IPS-NIHi7 (cell line): ENCODE results near the gene EP400.

ENCODE experiments used
- DNase-seq: peaks from one replicate; pipeline ENCODE4 v3.0.0; 2012; ENCODE audit warnings: mixed read lengths; ENCODE audit errors: extremely low spot score

The EP400 gene

DNA sequence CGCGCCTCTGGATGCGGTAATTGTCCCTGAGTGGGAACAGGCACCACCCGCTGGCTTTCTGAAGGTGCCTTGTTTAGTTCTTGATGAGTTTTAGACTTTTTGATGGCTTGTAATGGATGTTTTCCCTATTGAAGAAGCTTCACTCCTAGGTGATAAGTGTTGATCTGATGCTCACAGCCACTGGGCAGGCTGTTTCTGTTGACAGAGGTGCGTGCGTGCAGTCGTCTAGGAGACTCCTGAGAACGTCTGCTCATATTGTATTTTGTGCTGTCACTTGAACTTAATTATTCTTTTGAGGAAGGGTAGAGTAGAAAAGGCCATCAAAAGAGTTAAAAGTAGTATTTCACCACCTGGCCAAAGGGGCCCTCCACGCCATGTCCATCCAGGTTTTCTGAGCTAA, 70.5 kb downstream of the EP400 start:
- no peak for DNase-seq

DNA sequence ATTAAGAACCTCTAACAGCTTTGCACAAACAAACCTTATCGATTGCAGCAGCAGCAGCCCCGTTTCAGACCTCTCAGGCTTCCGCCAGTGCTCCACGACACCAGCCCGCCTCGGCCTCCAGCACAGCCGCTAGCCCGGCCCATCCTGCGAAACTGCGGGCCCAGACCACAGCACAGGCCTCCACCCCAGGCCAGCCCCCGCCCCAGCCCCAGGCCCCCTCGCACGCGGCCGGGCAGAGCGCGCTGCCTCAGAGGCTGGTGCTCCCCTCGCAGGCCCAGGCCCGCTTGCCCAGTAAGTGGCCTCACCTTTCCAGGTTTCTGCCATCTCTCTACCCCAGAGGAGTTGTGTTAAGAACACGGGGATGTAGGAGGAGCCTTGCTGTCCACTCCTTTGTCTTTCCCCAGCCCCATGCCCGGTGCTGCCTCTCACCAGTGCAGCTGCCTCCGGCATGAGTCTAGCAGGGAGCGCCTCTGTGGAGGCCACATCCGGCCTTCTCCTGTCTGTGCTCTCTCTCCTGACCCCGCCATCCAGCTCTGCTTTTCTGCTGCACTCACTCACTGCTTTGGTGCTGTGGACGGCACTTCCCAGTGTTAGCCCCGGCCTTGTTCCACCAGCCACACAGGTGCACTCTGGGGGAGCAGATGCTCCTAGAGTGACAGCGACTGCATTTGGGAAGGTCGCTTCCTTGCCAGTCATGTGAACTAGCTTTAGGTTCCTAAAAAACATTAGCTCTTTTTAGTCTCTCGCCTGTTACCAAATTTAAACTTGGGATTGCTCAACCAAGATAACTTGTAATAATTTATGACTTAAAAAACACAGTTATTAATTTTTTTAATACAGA, 71.5 kb downstream of the EP400 start:
- no peak for DNase-seq

- DNase-seq = no peak
Measured at GRCh38 chr12:132021965-132022364, 72.2 kb downstream of the EP400 start.

- DNase-seq = no peak
Measured at GRCh38 chr12:132023658-132024057, 73.9 kb downstream of the EP400 start.

- no peak for DNase-seq
Measured at GRCh38 chr12:132024758-132025157, 75.0 kb downstream of the EP400 start.

DNA sequence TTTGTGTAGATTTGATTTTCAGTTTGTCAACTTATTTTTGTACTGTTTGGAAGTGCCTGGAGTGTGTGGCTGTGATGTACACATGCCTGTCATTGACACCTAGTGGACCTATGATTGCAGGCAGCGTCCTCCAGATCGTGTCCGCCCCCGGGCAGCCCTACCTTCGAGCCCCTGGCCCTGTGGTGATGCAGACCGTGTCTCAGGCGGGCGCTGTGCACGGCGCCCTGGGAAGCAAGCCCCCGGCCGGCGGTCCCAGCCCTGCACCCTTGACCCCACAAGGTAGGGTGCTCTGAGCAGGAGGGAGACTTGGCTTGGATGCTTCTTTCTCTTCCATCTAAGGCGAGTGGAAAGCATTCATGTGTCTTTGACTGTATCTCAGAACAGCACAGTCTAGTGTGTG, 75.8 kb downstream of the EP400 start:
- DNase-seq = no peak

GRCh38 chr12:132026061-132026795, 76.5 kb downstream of the EP400 start:
- DNase-seq = no peak

DNA sequence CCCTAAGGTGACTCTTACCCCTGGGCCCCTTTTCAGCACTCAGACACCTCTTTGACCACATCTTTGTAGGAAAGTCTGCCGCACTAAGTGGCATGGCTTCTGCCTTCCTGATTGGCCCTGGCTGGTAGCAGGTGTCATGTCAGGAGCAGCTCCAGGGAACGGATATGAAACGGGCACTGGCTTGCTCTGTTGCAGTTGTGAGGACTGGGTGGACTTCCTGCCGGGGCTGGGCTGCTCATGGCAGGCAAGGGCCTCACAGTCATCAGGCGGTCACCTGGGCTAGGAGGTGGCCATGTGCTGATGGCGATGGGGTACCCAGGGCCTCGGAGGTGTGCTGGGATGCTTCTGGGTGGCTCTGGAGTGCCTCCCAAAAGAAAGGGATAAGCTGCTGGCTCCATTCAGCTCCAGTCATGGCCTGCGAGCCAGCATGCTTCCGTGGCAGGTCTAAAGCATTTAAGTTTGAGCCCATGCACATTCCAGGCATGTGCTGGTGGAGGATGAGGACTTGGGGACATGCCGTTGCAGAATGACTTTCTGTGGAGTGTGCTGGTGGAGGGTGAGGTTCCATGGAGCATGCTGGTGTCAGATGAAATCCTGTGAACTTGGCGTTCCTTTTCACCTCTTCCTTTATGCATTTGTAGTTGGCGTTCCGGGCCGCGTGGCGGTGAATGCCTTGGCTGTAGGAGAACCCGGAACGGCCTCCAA, 77.2 kb downstream of the EP400 start:
- DNase-seq = no peak

GRCh38 chr12:132027636-132028035, 77.9 kb downstream of the EP400 start:
- DNase-seq = no peak

DNA sequence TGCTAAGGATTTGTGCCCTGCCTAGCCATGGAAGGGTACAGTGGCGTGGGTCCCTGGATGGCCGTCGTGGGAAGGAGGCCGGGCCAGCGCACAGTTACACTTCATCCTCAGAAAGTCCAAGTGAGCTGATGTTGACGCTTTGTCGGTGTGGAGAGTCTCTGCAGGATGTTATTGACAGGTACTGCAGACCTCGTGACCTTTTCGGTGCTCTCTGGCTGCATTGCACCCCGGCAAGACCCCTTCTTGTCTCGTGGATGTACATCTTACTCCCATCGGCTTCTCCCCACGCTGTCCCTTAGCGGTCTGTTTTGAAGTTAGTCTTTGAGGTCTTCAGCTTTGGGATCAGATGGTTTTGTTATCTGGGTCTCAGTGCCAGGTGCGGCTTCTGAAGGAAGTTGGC, 78.4 kb downstream of the EP400 start:
- DNase-seq = no peak

- no peak for DNase-seq
Measured at GRCh38 chr12:132029503-132030300, 80.0 kb downstream of the EP400 start.

DNA sequence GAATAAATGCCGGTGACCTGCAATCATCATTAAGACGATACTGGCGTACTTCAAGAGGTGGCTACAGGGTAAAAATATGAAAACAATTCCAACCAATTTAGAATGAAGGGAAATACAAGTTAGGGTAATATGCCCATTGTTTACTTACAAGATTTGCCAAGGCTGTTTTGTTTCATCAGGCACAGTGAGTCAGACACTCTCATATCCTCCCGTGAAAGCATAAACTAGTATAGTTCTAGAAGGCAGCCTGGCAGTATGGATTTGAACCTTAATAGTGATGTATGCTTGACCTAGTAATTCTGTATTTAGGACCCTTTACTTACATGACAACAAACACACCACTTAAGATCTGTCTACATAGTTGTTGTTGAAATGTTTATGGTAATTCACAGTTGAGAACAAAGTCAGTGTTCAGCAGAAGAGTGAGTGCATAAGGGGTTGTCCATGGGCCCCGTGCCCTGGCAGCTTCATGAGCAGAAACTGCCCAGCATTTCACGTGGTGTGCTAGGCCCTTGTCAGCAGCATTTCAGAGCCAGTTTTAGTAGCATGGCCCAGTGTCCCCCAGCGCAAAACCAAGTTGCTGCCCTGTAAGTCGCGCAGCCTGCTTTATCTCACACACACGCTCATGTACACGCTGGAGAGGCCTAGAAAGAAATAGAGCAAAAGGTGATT, 80.8 kb downstream of the EP400 start:
- no peak for DNase-seq

- DNase-seq = no peak
Measured at GRCh38 chr12:132033627-132034026, 83.9 kb downstream of the EP400 start.

- no peak for DNase-seq
Measured at GRCh38 chr12:132036063-132036683, 86.4 kb downstream of the EP400 start.

DNA sequence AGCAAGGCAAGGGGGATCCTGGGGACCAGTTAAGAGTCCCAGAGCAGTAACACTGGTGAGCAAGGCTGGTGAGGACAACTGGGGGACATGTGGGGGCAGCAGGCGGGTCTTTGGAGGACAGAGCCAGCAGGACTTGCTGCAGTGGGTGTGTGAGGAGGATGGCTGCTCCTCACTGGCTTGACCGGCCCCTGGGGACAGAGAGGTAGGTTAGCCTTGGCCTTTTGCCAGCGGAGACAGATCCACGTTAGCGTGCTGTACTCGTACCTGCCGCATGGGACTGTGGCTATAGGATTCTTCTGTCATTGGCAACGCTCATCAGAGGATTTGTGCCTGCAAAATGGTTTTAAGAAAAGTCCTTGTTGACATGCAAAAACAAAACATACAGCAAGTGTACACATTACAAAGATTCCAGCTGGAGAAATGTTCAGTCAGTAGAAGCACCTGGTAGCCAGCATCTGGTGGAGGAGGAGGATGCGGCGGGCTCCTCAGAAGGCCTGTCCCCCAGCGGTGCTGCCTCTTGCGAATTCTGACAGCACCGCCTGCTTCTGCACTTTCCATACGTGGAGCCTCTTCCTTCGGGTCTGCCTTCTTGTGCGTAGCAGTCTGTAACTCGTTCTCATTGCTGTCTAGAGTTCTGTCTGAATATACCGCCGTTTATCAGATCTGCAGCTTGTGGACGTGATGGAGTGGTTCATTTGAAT, 91.3 kb downstream of the EP400 start:
- DNase-seq = no peak

DNA sequence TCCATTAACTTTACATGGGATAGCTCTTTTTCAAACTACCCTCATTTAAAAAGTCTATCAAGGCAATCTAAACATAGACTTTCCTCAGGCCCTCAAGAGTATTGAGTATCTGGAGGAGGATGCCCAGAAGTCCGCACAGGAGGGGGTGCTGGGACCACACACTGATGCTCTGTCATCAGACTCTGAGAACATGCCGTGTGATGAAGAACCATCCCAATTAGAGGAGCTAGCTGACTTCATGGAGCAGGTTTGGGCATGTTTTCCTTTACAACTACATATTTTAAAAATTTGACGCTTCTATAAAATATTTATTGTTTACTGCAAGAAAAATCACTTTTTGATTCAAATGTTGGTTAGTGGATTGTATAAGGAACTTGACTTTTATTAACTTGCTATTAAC, 93.5 kb downstream of the EP400 start:
- DNase-seq = no peak

- DNase-seq = no peak
Measured at GRCh38 chr12:132043770-132044467, 94.2 kb downstream of the EP400 start.

GRCh38 chr12:132044661-132045412, 95.1 kb downstream of the EP400 start:
- DNase-seq = no peak

DNA sequence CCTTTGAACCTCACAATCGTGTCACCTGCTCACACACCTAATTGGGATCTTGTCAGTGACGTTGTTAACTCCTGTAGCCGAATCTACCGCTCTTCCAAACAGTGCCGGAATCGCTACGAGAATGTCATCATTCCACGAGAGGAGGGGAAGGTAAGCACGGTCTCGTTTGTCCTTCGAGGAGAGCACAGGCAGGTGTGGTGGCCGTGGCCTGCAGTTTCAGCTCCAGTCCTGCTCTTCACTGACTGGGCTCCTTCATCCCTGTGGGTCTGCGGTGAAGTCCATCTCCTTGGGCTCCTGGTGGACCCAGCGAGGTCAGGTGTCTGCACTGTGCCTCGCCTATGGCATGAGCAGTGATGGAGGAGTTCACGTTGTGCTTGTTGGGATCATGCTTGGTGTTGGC, 96.0 kb downstream of the EP400 start:
- DNase-seq = no peak
